HL-60/S4 treated with phorbol 12-myristate 13-acetate at 8.2 ng/mL for 4 days and 3 days (cell line): ENCODE measurements around the gene MAPRE2.

Source experiments
- in situ Hi-C: fragments of 300-500 bp; cut with MboI; formaldehyde crosslinking; loops from 2 replicates; pipeline ENCODE4 v1.15.0; 2022; ENCODE audit warnings: low sequenced_read_pairs

The MAPRE2 gene

DNA sequence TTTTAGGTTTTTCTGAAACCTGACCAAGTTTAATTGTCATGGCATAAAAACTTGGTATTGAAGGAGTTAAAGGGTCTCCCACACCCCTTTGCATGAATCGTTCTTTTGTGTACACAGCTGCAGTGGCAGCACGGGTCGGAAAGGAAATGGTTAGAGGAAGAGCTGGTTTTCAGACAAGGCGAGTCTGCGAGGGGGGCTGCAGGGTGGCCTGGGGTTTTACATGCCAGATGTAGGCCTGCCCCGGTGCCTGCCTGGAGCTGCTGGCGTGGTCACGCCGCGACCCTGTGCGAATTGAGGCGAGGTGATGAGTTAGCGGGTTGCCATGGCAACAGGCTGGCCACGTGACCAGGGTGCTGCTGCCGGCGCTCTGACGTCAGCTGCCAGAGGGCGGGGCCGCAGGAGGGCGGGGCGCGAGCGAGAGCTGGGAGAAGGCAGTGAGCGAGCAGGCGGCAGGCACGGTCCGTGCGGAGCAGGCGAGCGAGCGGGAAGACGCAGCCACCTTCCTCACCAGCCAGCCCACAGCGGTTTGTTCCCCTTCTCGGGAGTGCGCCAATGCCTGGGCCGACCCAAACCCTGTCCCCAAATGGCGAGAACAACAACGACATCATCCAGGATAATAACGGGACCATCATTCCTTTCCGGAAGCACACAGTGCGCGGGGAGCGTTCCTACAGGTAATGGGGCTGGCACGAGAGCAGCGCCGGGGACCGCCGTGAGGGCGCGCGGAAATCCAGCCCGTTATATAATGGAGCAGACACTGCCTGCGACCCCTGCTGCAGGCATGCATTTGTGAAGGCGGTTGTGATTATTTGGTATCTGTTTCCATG is at the start of gene MAPRE2:
TSS of gene MAPRE2 (plus strand) at position 426 of the 827 bp plus-strand sequence. CDS start at position 553, 127 bp downstream.
- in situ Hi-C loops = no loop called here

DNA sequence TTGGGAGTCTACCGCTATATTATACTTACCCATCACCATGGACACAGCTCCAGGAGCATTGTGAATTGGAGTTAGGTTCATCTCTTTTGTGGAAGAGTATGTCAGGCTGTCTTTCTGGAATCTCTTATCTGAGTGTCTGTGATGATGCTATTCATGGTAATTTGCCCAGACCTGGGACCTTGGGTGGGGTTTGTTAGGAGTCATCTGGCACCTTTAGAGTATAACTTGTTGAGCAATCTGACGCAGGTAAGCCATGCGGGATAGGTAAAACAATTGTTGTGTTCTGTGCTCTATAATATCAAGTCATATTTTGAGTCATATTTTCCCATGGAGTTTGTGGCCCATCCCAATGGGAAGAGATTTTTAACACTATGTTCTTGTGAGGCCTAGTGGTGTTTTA is 49.7 kb upstream of the MAPRE2 start:
- in situ Hi-C loops = no loop called here

DNA sequence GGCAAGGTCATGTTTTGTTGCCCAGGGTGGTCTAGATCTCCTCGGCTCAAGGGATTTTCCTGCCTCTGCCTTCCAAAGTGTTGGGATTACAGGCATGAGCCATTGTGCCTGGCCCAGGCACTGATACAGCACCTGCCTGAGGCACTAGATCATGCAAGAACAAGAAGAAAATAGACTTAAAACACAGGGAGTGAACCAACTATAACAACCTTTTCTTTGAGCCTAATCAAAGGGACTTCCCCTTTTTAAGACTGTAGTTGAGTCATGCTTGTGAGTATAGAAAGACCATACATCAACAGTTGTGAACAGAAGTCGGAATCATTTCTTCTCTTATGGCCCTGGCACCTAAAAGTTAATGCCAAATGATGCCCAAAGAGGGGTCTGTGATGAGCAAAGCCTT is 47.9 kb upstream of the MAPRE2 start:
- in situ Hi-C loops = no loop called here

DNA sequence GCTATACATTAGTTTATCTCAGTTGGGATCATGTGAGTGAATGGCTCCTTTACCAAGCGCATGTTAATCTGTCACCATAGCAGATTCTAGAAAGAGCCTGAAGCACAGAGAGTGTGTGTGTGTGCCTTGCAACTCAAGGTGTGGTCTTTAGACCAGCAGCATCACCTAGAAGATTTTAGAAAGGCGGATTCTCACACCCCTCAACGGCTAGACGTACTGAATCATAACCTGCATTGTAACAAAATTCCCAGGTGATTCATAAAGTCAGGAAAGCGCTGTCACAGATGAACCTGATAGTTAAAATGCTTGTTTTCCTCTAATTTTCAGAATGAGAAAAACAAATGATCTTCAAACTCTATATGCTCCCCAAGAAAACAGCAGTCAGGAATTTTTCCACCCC is 45.5 kb upstream of the MAPRE2 start:
- in situ Hi-C loops = no loop called here

DNA sequence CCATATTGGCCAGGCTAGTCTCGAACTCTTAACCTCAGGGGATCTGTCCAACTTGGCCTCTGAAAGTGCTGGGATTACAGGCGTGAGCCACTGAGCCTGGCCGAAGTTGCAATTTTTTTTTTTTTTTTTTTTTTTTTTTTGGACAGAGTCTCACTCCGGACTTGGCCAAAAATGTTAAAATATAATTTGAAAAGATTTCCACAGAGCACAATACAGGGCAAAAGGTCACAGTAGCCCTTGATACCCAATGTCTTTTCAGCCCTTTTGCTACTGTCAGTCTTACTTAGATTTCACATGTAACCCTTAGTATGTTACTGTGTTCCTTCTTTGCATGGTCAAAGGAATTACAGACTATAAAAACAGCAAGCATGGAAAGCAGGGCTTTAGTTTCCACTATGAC is 42.6 kb upstream of the MAPRE2 start:
- in situ Hi-C loops = no loop called here

DNA sequence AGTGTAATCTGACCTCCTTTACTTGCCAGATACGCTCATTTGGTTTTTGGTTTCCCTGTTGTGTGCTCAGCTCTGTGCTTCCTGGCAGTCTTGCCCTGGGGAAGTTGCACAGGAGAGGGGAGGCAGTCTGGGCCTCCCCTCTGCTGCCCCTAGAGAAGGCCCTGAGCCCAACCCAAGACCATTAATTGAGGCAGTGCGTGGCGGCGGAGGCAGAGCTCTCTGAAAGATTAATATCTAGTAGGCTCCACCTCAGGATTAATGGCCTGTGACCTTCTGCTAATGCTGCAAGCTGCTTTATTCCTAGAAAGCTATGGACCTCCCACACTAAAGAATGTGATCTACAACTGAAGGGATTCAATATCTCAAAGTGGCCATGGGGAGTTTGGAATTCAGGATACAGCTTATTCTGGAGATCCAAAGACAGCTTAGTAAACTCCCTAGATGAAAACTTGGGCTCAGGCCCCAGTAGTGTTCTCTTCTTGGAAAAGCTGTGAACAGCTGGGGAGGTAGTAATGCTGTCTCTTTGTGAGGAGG is 41.4 kb upstream of the MAPRE2 start:
- in situ Hi-C loops = loop anchor here (10.0 kb wide), 1 partner anchor 145 kb away; no protein-coding TSS in a partner anchor

DNA sequence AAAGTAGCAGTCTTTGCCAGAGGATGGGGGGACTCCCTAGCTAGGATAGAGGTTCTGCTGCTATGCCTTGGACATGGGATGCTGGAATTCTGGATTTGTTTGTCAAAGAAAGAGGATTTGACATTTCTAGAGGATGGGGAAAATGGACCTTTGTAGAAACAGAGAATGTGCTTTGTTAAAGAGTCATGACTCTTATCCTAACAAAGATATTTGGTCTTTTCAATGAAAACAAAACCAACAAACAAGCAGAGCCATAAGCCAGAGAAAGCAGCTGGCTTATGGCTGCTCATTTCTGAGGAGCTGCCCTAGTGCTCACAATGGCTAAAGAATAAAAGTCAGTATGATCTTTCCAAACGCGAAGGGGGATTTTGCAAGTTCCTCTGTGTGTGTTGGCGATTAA is 40.8 kb upstream of the MAPRE2 start:
- in situ Hi-C loops = loop anchor here (10.0 kb wide), 1 partner anchor 144 kb away; no protein-coding TSS in a partner anchor

DNA sequence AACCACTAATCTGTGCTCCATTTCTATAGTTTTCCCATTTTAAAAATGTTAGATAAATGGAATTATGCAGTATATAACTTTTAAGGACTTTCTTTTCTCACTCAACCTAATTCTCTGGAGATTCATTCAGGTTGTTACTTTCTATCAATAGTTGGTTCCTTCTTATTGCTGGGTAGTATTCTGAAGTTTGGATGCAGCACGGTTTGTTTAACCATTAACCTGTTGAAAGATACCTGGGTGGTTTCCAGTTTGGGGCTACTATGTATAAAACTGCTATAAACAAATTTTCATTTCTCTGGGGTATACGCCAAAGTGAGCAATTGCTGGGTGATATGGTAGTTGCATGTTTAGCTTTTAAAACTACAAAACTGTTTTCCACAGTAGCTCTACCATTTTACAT is 39.1 kb upstream of the MAPRE2 start:
- in situ Hi-C loops = loop anchor here (10.0 kb wide), 1 partner anchor 143 kb away; no protein-coding TSS in a partner anchor

DNA sequence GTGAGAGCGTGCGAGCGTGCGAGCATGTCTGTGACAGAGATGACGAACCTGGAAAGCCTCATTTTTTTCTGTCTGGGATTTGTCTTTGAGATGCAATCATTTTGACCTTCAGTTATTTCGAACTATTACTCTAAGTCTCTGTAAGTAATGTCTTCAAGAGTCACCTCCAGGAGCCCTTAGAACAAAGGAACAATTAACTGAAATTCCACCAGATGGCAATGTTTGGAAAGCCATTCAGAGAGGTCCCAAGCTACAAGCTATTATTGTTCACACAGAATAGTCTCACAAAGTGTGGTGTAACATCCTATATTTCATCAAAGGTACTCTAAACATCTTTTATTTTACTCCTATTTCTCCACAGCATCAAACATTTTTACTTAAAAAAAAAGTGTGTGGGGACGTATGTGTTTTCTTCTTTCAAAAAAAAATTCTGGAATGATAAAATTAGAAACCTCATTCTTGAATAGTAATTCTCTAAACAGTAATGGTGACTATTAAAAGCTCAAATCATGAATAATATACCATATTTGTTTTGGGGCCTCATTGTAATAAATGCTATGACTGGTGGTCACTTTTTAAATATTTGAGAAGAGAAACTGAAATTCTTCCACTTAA is 35.1 kb upstream of the MAPRE2 start:
- in situ Hi-C loops = loop anchor here (10.0 kb wide), 1 partner anchor 139 kb away; no protein-coding TSS in a partner anchor

DNA sequence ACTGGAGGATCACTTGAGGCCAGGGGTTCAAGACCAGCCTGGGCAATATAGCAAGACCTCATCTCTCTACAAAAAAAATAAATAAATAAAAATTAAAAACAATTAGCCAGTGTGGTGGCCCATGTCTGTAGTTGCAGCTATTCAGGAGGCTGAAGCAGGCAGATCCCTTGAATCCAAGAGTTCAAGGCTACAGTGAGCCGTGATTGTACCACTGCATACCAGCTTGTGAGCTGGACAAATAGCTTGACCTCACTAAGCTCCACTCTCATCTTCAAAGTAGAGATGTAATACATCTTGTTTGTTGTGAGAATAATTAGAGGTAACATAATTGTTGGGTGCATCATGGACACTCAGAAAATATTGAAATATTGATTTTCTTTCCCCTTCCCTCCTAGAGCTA is 31.1 kb upstream of the MAPRE2 start:
- in situ Hi-C loops = no loop called here

DNA sequence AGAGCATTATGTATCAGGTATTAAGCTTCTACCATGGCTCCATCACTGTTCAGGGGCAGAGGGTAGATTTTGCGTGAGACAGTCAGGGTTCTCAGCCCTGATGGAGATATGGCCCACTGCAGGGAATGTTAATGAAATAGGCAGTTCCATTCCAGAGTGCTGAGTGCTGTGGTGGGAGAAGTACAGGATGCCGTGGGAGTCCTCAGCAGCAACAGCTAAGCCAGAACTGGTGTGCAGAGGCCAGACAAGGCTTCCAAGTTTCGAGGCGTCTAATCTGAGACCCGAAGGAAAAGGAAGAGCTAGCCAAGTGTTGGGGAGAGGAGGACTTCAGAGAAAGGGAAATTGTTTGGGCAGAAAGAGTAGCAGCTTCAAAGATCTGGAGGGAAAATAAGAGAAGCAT is 30.2 kb upstream of the MAPRE2 start:
- in situ Hi-C loops = no loop called here

DNA sequence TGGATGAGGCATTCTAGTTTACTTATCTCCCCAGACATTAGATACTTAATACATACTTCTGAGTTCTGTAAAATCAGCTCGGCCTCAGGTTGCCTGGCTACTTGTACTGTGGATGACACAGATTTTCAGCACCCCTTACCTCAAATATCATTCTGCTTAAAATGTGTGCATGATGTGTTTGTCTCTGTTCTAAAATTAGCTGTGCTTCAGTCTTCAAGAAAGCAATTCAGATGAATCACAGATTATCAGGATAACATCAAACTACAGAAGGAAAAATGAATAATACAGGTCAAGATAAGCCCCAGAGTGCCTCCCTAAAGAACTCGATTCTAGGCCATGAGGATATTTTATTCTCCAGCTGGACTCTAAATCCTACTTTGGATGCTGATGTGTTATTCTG is 21.3 kb upstream of the MAPRE2 start:
- in situ Hi-C loops = no loop called here

DNA sequence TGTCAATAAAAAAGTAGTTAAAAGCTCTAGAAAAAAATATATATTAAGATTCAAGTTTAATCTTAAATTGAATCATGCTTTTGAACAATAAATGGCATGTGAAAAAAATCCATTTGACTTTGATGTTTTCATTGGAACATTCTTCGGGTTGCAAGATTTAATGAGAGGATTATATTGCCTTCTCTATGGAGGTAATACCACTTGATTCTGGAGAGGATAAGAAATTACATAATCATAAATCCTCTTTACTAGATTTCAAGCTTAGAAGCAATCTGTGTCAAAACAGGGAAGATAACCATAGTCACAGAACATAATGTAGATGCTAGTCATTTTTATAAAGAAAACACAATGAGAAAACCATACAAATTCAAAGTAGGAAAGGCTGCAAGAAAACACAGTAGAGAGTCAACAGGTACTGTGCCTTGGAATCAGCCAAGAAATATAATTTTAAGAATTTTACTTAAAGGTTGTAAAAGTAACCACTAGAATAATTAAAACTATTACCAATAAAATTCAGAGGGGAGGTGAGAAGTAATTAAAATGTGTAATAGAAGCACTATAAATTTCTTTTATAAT is 18.7 kb upstream of the MAPRE2 start:
- in situ Hi-C loops = no loop called here

DNA sequence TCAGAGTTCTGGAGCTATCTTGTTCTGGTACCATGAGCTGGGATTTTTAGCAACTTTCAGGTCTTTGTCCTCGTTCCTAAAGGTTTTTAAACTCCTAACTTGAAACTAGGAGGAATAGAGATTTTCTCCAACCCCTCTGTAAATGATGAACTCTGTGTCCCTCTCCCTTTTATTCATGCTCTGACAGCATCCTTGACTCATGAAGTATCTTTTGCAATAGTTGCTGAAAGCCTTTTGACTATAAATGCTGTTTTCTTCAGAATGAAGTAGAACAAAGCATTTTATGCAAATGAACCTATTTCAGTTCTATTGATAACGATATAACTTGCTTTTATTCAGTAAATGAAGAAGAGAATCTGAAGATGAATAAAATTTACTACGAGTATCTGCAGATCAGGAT is 17.0 kb upstream of the MAPRE2 start:
- in situ Hi-C loops = no loop called here

DNA sequence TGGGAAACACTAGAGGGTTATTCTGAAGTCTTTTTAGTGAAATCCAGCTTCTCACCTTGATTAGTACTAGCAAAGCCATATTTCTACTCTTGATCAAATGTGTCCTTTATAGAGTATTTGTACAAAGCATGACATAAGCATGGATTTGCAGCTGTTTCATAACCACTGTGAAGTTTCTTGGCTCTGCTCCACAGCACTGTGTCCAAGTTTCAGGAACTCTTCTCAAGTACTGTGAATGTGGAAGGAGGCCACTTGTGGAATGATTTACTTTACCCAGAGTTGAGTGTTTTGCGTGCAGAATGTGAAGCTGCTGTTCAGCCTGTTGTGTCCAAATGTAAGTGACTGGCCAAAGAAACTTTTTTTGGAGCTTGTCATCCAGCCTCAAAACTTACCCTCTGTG is 16.2 kb upstream of the MAPRE2 start:
- in situ Hi-C loops = no loop called here

DNA sequence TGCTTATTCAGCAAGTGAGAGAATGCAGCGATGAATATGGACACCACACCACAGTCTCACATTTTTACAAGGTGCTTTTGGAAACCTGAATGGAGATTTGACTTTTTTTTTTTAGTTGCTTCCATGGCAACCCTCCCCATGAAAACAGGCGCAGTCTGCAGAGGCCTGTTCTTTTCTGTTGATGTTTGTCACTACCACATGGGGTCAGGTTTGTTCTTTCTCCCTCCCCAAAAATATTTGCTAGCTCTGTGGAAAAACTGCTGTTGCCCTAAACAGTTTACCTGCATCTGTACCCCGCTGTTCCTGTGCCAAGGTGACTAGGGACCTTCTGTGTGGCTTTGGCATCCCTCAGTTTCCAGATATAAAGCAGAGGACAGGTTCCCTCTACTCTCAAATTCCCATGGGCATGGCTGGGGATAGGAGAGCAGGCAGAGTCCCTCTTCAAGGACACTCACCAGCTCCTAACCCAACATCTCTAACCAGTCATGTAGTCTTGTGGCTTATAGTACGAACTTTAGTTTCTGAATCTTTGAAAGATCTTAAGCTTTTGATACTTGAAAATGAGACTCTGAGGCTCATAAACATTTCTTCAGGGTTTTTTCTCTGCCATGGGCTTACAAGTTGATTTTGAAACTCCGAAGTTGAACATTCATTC is 14.7 kb upstream of the MAPRE2 start:
- in situ Hi-C loops = no loop called here

DNA sequence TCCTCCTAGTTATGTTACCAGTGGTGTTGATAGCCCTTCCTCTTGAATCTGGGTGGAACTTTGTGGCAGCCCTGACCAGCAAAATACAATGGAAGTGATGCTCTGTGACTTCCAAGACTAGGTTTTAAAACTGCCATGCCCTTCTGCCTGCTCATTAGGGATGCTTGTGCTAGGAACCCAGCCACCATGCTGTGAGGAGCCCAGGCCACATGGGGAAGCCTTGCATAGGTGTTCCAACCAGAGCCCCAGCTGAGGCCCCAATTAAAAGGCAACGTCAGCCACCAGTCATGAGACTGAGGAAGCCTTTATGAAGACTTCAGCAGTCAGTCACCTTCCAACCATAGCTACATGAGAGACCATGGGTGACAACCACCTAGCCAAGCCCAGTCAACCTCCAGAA is 14.0 kb upstream of the MAPRE2 start:
- in situ Hi-C loops = no loop called here

DNA sequence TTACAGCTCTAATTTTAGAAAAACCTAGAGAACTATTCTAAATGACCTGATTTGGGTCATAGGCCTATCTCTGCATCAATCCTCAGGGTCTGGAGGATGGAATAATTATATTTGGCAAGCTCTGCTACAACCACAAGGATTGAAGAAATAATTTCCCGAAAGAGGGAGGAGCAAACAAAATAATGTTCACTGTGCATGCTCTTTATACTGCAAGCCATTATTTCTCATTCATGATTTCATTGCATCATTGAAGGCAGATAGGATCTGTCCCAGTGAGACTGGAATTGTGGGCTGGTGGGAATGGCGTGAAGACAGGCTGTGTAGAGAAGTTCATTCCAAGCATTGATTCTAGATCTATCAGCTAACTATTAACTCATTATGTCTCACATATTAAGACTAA is 12.7 kb upstream of the MAPRE2 start:
- in situ Hi-C loops = no loop called here

DNA sequence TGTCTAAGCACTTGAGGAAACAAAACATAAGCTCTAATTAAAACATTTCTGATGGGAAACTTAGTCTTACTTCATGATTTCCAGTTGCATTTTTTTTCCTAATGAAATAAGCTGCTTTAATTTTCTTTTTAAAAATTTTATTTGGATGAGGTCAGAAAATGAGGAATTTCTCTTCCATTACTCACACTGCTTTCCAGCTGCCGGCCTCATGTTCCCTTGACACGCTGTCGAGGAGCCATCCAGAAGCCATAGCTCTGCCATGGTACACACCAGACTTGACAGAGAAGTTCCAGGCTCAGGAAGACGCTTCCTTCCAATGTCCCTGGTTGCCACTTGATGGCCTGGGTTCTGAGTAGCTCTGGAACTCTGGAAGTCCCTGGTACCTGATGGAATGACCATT is 12.1 kb upstream of the MAPRE2 start:
- in situ Hi-C loops = no loop called here

DNA sequence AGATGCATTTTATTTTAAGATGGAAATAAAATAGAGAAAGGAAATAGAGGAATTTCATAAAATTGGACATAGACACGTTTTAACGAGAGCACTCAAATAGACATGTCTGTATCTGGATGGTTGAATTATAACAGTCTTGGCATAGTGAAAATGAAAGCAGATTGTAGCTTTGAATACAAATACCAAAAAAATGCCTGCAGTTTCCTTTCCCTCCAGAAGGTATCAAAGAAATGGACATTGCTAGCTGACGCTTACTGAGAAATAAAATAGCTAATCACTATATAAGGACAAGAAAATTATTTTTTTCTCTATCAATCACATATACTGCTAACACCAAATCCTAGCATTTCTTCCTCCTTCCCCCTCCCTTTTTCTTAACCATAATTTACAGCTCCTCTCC is 11.4 kb upstream of the MAPRE2 start:
- in situ Hi-C loops = no loop called here

DNA sequence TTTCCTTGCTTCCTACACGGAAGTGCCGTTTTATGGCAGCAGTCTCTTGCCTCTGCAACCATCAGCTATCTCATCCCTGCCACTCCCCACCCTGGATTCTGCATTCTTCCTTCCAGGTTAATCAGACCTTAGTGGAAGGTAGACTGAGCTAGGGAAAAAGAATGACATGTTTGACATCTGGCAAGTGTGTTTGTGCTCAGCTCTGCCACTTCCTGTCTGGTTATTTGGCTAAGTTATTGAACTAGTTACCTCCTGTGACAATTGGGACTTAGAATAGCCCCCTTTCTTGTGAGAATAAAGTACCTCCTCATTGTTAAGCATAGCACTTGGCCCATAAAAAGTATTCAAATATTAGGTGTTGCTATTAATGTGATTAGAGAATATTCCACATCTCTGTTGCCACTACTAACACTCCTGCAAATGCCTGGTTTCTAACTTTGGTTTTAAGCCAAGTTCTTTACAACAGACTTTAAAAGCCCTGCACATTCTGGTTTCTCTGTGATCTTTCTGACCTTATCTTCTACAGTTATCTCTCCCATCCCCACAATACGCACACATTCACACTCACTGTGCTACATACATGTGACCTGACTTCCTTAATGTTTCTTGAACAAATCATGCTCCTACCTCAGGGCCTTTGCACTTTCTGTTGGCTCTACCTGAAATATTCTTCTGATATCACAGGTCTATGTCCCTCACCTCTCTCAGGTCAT is 10.8 kb upstream of the MAPRE2 start:
- in situ Hi-C loops = no loop called here
